GM12891 (cell line): ENCODE results near the gene DMRTC2.

Experiments used
- PAX5 ChIP-seq: IDR thresholded peaks from 2 replicates; pipeline ENCODE4 v1.6.1; 2011; ENCODE audit warnings: low read length, moderate library complexity, mild to moderate bottlenecking; ENCODE audit not compliant: insufficient read depth, severe bottlenecking
- POLR2A ChIP-seq: IDR thresholded peaks from 2 replicates; pipeline ENCODE4 v1.6.1; 2011; ENCODE audit warnings: low read depth, low read length, control low read depth
- SPI1 ChIP-seq: IDR thresholded peaks from 2 replicates; pipeline ENCODE4 v1.6.1; 2011; ENCODE audit warnings: low read depth, low read length, control low read depth

DNA sequence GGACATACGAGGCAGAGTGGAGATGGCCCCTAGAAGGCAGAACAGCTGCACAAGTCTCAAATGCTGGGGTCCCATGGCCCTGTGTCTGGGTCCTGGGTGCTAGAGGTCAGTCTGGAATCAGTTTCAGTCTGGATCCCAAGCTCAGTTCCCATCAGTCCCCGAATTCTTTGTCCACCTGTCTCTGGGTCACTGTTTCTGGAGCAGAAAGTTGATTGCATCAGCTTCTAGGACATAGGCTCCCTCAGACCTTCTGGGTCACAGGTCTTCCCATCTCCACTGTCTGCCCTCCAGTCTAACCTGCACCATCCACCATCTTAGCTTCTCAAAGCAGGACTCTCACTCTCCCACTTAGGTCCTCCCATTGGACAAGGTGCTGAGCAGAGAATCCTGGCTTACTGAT is 5.6 kb upstream of the DMRTC2 start:
- TF ChIP-seq POLR2A (no peak), PAX5 (no peak), SPI1 (no peak)
